ENCODE measurements around the gene CHCHD3.

GRCh38 chr7:132854238-132854637, 227.7 kb downstream of the CHCHD3 start:
- TF ChIP-seq CTCF (IDR thresholded peaks at IDR 0.05) (no peak), POLR2A (IDR thresholded peaks at IDR 0.05) (no peak)

Measured in lower leg skin (tissue), 3 donors.